Skin epidermis (tissue), 12 donors: ENCODE results near the gene OLFM2.
A peak's percentile ranks its signal among the peaks of the same experiment; 100 is the strongest.

Experiments used
- H3K27ac ChIP-seq, 21 experiments: fragments of 200-600 bp; sonication (generic) in 11 of 21; one replicate each; pipeline ENCODE4 v1.5.0; 2020; ENCODE audit warnings: mild to moderate bottlenecking in 3 of 21, inconsistent platforms in 2 of 21, moderate library complexity in 2 of 21
- H3K4me3 ChIP-seq, 7 experiments: fragments of 200-600 bp; sonication (generic) in 2 of 7; one replicate each; pipeline ENCODE4 v1.5.0; 2020; ENCODE audit warnings: inconsistent platforms in 2 of 7, mild to moderate bottlenecking in 2 of 7, moderate library complexity in 1 of 7

Gene OLFM2

DNA sequence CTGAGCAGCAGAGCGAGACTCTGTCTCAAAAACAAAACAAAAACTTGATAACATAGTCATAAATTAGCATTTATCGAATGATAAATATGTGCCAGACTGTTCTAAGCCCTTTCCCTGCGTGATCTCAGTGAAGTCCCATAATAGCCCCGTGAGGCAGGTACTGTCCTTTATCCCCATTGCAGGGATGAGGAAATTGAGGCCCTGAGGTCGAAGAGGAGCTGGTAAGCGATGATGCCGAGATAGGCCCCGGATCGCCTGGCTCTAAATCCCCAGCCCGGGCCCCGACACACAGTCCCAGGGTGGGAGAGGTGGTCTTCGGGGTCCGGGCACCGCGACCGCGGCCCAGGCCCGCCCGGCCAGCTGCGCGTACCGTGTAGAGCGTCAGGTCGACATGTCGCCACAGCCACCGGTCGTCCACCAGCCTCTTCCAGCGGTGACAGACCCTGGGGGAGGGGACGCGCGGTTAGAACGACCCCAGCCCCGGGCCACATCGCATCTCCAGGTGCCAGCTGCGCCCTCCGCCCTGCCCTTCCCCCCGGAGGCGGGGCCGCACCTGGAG lies 118.1 kb downstream of the OLFM2 start:
- Histone ChIP-seq H3K27ac (peak overlapping the region; percentile 60 to 97 (median 91)), H3K4me3 (peak overlapping the region; percentile 73 to 99 (median 88))

DNA sequence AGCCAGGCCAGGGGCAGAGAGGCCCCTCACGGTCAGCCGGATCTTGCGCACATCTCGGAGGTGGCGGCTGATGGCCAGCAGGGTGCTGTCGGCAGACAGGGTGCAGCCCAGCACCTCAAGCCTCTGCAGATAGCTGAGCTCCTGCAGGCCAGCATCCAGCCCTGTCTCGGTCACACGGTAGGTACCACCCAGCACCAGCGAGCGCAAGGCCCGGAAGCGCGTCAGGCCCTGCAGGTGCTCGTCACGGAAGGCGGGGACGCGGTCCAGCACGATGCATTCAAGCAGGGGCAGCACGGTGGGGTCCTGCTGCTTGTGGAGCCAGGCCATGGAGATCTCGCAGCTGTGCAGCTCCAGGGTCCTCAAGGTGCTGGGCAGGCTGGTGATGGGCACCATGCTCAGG lies 125.2 kb downstream of the OLFM2 start:
- H3K4me3 ChIP-seq: no peak overlapping the region
- no peak overlapping the region for H3K27ac ChIP-seq

GRCh38 chr19:9808855-9809824 lies 127.2 kb downstream of the OLFM2 start:
- Histone ChIP-seq H3K27ac (peak overlapping the region in 2 of 21 experiments; percentile 3 to 63), H3K4me3 (no peak overlapping the region)

DNA sequence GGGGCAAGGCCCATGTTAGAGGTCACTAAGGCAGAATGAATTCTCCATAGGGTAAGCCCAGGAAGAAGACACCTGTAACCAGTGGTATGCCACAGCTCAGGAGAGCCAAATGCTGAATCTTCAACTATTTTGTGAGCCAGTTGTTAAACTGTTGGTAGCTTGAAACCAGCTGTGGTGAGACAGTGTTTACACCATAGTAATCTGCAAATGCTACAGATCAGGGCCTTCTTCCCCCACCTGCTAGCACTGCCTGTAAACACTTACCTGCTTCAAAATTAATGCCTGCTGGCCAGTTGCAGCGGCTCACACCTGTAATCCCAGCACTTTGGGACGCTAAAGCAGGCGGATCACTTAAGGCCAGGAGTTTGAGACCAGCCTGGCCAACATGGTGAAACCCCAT lies 129.5 kb downstream of the OLFM2 start:
- Histone ChIP-seq H3K27ac (no peak overlapping the region), H3K4me3 (no peak overlapping the region)
